ENCODE data around the gene FLYWCH1. TPM values are rescaled to one million over a fixed set of nuclear protein-coding genes. Genes with fewer than 3 reads are reported as not detected.

FLYWCH1 gene
- total and polyA plus RNA-seq, 10 of the 15 experiments (the other 5 are each of a cell fraction or from before 2014, with no cell fraction given), result 0.47 to 33.8 (median 11.2) TPM

DNA sequence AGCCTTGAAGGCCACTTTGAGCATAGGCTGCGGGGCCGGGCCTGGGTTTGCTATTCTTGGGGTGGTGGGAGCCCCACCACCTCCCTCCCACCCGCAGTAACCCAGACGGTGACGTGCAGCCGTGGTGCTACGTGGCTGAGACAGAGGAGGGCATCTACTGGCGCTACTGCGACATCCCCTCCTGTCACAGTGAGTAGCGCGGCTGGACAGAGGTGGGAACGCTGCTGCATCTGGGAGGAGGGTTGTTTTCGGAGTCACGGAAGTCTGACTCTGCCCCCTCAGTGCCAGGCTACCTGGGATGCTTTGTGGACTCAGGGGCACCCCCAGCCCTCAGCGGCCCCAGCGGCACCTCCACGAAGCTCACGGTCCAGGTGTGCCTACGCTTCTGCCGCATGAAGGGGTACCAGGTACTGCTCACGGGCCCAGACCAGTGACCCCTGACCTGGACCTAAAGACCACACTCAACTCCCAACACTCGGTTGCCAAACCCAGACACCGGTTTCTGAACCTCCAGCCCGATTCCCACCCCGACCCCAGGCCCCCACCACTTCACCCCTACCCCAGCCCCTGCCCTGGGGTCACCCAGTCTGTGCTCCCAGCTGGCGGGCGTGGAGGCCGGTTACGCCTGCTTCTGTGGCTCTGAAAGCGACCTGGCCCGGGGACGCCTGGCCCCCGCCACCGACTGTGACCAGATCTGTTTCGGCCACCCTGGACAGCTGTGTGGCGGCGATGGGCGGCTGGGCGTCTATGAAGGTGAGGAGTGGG is 54.5 kb downstream of the FLYWCH1 start (continued):
- no peak for TF ChIP-seq NRF1 (conservative IDR thresholded peaks at IDR 0.05; ENCODE audit: low read depth, low read length)

DNA sequence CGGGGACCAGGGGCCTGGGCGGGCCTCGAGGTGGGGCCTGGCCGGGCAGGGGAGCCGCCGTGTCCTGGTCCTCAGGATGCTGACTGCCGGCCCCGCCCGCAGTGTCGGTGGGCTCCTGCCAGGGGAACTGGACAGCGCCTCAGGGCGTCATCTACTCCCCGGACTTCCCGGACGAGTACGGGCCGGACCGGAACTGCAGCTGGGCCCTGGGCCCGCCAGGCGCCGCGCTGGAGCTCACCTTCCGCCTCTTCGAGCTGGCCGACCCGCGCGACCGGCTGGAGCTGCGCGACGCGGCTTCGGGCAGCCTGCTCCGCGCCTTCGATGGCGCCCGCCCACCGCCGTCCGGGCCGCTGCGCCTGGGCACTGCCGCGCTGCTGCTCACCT is 55.1 kb downstream of the FLYWCH1 start:
- peaks cover 0 to 3% of the 10 kb centered on the region in 2 experiments; a peak in 2 of 4 replicates for H3K36me3 ChIP-seq (ENCODE audit: control insufficient read depth in 2 of 2, insufficient read depth in 2 of 2, low read length in 1 of 2)
- in situ Hi-C loops (cut with MboI), result no loop called here
- ChIA-PET POLR2A (no interaction called here), SMC1A (ENCODE audit: uncharacterized antibody, unreplicated experiment) (no interaction called here), RAD21 (ENCODE audit: unreplicated experiment) (no interaction called here), CTCF (no interaction called here)
- FAIRE-seq (no peak), DNase-seq (ENCODE audit: low read depth, low spot score) (no peak), ATAC-seq (no peak)
- H3K79me2 ChIP-seq (ENCODE audit: control insufficient read depth, insufficient read depth, low read length), result peaks cover 16% of the 10 kb centered on the region
- no peak overlapping the region for H3K9ac ChIP-seq (ENCODE audit: control insufficient read depth, insufficient read depth, low read length)
- no peak overlapping the region for H3K4me3 ChIP-seq
- H3K27ac ChIP-seq (ENCODE audit: control insufficient read depth, insufficient read depth), result no peak overlapping the region
- H2AFZ ChIP-seq (ENCODE audit: control insufficient read depth, low read depth, low read length), result no peak overlapping the region
- no peaks in the 10 kb centered on the region for H3K9me3 ChIP-seq (replicated peaks; ENCODE audit: control insufficient read depth, insufficient read depth, low read length)
- H3K27me3 ChIP-seq (replicated peaks in 1 of 2; ENCODE audit: control insufficient read depth in 2 of 2, insufficient read depth in 2 of 2, low read length in 1 of 2), result no peaks in the 10 kb centered on the region
- H3K4me1 ChIP-seq (ENCODE audit: control insufficient read depth, insufficient read depth, low read length), result peaks cover 41% of the 10 kb centered on the region
- BruUV-seq (replicated peaks), result no TSS peak
- no peaks in the 10 kb centered on the region for H4K20me1 ChIP-seq (ENCODE audit: control insufficient read depth, insufficient read depth)
- 0 out of 2 replicates have a peak overlapping the region, but pooled peaks have one; percentile 17 for H3K4me2 ChIP-seq (ENCODE audit: control insufficient read depth, insufficient read depth)
- WGBS (ENCODE audit: insufficient coverage, insufficient replicate concordance, low lambda C conversion rate, missing lambda C conversion rate), result 6% methylated on average over 28 of the region's 46 CpGs
- intact Hi-C loops (cut with micrococcal nuclease; ENCODE audit: unreplicated experiment), result no loop called here
- TF ChIP-seq CBFB (IDR thresholded peaks at IDR 0.05; ENCODE audit: low read depth), result no peak
- TF ChIP-seq, protein P1, sequence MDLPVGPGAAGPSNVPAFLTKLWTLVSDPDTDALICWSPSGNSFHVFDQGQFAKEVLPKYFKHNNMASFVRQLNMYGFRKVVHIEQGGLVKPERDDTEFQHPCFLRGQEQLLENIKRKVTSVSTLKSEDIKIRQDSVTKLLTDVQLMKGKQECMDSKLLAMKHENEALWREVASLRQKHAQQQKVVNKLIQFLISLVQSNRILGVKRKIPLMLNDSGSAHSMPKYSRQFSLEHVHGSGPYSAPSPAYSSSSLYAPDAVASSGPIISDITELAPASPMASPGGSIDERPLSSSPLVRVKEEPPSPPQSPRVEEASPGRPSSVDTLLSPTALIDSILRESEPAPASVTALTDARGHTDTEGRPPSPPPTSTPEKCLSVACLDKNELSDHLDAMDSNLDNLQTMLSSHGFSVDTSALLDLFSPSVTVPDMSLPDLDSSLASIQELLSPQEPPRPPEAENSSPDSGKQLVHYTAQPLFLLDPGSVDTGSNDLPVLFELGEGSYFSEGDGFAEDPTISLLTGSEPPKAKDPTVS (IDR thresholded peaks at IDR 0.05; ENCODE audit: low read depth, low read length), result no peak
- TF ChIP-seq FOXM1 (IDR thresholded peaks at IDR 0.05; ENCODE audit: low read depth, low read length), result no peak
- TF ChIP-seq TCF3 (IDR thresholded peaks at IDR 0.05; ENCODE audit: borderline replicate concordance, insufficient read depth, low read depth, low read length), result no peak
- TF ChIP-seq HDGF (IDR thresholded peaks at IDR 0.05), result no peak
- TF ChIP-seq SIN3A (IDR thresholded peaks at IDR 0.05; ENCODE audit: low read depth, low read length), result no peak
- no peak for TF ChIP-seq KLF5 (IDR thresholded peaks at IDR 0.05; ENCODE audit: partially characterized antibody)
- no peak for TF ChIP-seq MEF2B (IDR thresholded peaks at IDR 0.05; ENCODE audit: partially characterized antibody, poor library complexity, severe bottlenecking)
- TF ChIP-seq, protein P2, sequence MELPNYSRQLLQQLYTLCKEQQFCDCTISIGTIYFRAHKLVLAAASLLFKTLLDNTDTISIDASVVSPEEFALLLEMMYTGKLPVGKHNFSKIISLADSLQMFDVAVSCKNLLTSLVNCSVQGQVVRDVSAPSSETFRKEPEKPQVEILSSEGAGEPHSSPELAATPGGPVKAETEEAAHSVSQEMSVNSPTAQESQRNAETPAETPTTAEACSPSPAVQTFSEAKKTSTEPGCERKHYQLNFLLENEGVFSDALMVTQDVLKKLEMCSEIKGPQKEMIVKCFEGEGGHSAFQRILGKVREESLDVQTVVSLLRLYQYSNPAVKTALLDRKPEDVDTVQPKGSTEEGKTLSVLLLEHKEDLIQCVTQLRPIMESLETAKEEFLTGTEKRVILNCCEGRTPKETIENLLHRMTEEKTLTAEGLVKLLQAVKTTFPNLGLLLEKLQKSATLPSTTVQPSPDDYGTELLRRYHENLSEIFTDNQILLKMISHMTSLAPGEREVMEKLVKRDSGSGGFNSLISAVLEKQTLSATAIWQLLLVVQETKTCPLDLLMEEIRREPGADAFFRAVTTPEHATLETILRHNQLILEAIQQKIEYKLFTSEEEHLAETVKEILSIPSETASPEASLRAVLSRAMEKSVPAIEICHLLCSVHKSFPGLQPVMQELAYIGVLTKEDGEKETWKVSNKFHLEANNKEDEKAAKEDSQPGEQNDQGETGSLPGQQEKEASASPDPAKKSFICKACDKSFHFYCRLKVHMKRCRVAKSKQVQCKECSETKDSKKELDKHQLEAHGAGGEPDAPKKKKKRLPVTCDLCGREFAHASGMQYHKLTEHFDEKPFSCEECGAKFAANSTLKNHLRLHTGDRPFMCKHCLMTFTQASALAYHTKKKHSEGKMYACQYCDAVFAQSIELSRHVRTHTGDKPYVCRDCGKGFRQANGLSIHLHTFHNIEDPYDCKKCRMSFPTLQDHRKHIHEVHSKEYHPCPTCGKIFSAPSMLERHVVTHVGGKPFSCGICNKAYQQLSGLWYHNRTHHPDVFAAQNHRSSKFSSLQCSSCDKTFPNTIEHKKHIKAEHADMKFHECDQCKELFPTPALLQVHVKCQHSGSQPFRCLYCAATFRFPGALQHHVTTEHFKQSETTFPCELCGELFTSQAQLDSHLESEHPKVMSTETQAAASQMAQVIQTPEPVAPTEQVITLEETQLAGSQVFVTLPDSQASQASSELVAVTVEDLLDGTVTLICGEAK (IDR thresholded peaks at IDR 0.05; ENCODE audit: borderline replicate concordance), result no peak
- TF ChIP-seq NFYA (IDR thresholded peaks at IDR 0.05; ENCODE audit: borderline replicate concordance, low read depth, low read length), result no peak
- no peak for TF ChIP-seq MYC (IDR thresholded peaks at IDR 0.05; ENCODE audit: insufficient read depth, insufficient read length, insufficient replicate concordance, low read length, severe bottlenecking)
- no peak for TF ChIP-seq MTA3 (IDR thresholded peaks at IDR 0.05; ENCODE audit: borderline replicate concordance, low read length)
- no peak for TF ChIP-seq CHD1 (IDR thresholded peaks at IDR 0.05; ENCODE audit: low read depth, low read length)
- TF ChIP-seq TBL1XR1 (IDR thresholded peaks at IDR 0.05; ENCODE audit: low read depth, low read length), result no peak
